Activated CD8-positive, alpha-beta memory T cell treated with anti-CD3 and anti-CD28 coated beads for 36 hours (primary cell): ENCODE measurements around the gene GREB1. TPM values are rescaled to one million over a fixed set of nuclear protein-coding genes. Genes with fewer than 3 reads are reported as not detected.

Experiments used
- CTCF ChIA-PET: fragments of 350-600 bp; sonication (Branson Sonifier 250); formaldehyde crosslinking; loops from one replicate; lab custom pipeline; 2021; ENCODE audit warnings: antibody characterized with exemption; lab: Charles Lee
- POLR2A ChIA-PET: fragments of 350-600 bp; sonication (Branson Sonifier 250); formaldehyde crosslinking; loops from one replicate; lab custom pipeline; 2021; ENCODE audit warnings: antibody characterized with exemption; lab: Charles Lee
- total RNA-seq, 2 experiments: library from RNA; stranded (reverse); gene quantifications; one replicate each; pipeline ENCODE4 v1.2.3, GENCODE V29; 2021

The GREB1 gene
- total RNA-seq, 2 experiments from 2014 or later: 0.30 to 0.86 TPM

- ChIA-PET POLR2A (no interaction called here), CTCF (interaction anchor here (1.3 kb wide), 1 partner anchor 10 kb away, joined by 3 read pairs; no protein-coding TSS in a partner anchor)
Measured at GRCh38 chr2:11534746-11535484, 1.1 kb downstream of the GREB1 start.

GRCh38 chr2:11535899-11536344 lies 2.1 kb downstream of the GREB1 start:
- ChIA-PET POLR2A (no interaction called here), CTCF (no interaction called here)

GRCh38 chr2:11537951-11538350 lies 4.1 kb downstream of the GREB1 start:
- POLR2A ChIA-PET: no interaction called here
- CTCF ChIA-PET: no interaction called here

- ChIA-PET POLR2A (no interaction called here), CTCF (no interaction called here)
Measured at GRCh38 chr2:11539317-11540147, 5.7 kb downstream of the GREB1 start.

GRCh38 chr2:11540148-11540995 lies 6.5 kb downstream of the GREB1 start:
- POLR2A ChIA-PET: no interaction called here
- CTCF ChIA-PET: no interaction called here

GRCh38 chr2:11540996-11541692 lies 7.3 kb downstream of the GREB1 start:
- ChIA-PET POLR2A (no interaction called here), CTCF (no interaction called here)

- ChIA-PET POLR2A (no interaction called here), CTCF (no interaction called here)
Measured at GRCh38 chr2:11541693-11542274, 7.9 kb downstream of the GREB1 start.

GRCh38 chr2:11542275-11542819 lies 8.5 kb downstream of the GREB1 start:
- ChIA-PET POLR2A (no interaction called here), CTCF (no interaction called here)

- CTCF ChIA-PET: interaction anchor here (0.6 kb wide), 1 partner anchor 22 kb away, joined by 3 read pairs; no protein-coding TSS in a partner anchor
- POLR2A ChIA-PET: no interaction called here
Measured at GRCh38 chr2:11543337-11544216, 9.7 kb downstream of the GREB1 start.

GRCh38 chr2:11546072-11546471 lies 12.2 kb downstream of the GREB1 start:
- POLR2A ChIA-PET: no interaction called here
- CTCF ChIA-PET: no interaction called here

- ChIA-PET CTCF (no interaction called here), POLR2A (no interaction called here)
Measured at GRCh38 chr2:11547912-11548497, 14.2 kb downstream of the GREB1 start.

GRCh38 chr2:11550302-11550701 lies 16.5 kb downstream of the GREB1 start:
- POLR2A ChIA-PET: no interaction called here

GRCh38 chr2:11550901-11551568 lies 17.2 kb downstream of the GREB1 start:
- ChIA-PET CTCF (interaction anchor here (1.3 kb wide), 1 partner anchor 8 kb away, joined by 3 read pairs; no protein-coding TSS in a partner anchor), POLR2A (no interaction called here)

More at GRCh38 chr2:11550302-11550701, 16.5 kb downstream of the GREB1 start:
- CTCF ChIA-PET: interaction anchor here (1.3 kb wide), 1 partner anchor 9 kb away, joined by 3 read pairs; no protein-coding TSS in a partner anchor

- ChIA-PET POLR2A (no interaction called here), CTCF (no interaction called here)
Measured at GRCh38 chr2:11551569-11552259, 17.9 kb downstream of the GREB1 start.

GRCh38 chr2:11552260-11552638 lies 18.4 kb downstream of the GREB1 start:
- ChIA-PET CTCF (no interaction called here), POLR2A (no interaction called here)
